Endodermal cell (in vitro differentiated cells): ENCODE measurements around the gene NINL. TPM values are rescaled to one million over a fixed set of nuclear protein-coding genes. Genes with fewer than 3 reads are reported as not detected.

ENCODE experiments used
- DNase-seq: peaks from one replicate; pipeline ENCODE4 v3.0.0-alpha.2; 2017
- H3K27ac ChIP-seq: 2 replicates; pipeline ENCODE4 v1.5.1; 2013; ENCODE audit warnings: mild to moderate bottlenecking, low read depth, low read length, moderate library complexity
- H3K27me3 ChIP-seq: 2 replicates; pipeline ENCODE4 v1.6.1; 2013; ENCODE audit warnings: mild to moderate bottlenecking, low read length, moderate library complexity; ENCODE audit not compliant: insufficient read depth, control insufficient read depth, poor library complexity, severe bottlenecking
- H3K36me3 ChIP-seq: 2 replicates; pipeline ENCODE4 v1.7.0; 2013; ENCODE audit warnings: mild to moderate bottlenecking, low read length, moderate library complexity; ENCODE audit not compliant: control insufficient read depth, insufficient read depth
- H3K4me1 ChIP-seq: one replicate; pipeline ENCODE4 v1.7.0; 2013; ENCODE audit warnings: low read length; ENCODE audit not compliant: control insufficient read depth, insufficient read depth
- H3K4me3 ChIP-seq: 2 replicates; pipeline ENCODE4 v1.5.1; 2013; ENCODE audit warnings: mild to moderate bottlenecking, low read length, moderate library complexity
- H3K9ac ChIP-seq: 2 replicates; pipeline ENCODE4 v1.6.1; 2013; ENCODE audit warnings: mild to moderate bottlenecking, low read length, moderate library complexity; ENCODE audit not compliant: poor library complexity, severe bottlenecking; ENCODE audit errors: extremely low read depth
- H3K9me3 ChIP-seq: 2 replicates; pipeline ENCODE4 v1.6.1; 2013; ENCODE audit warnings: mild to moderate bottlenecking, low read length, moderate library complexity; ENCODE audit not compliant: control insufficient read depth
- H3K27ac Mint-ChIP-seq: 2 replicates; pipeline ENCODE4 v1.8.0; 2020; ENCODE audit warnings: mixed read lengths
- H3K27me3 Mint-ChIP-seq: 2 replicates; pipeline ENCODE4 v1.8.0; 2021; ENCODE audit warnings: mild to moderate bottlenecking, mixed read lengths; ENCODE audit not compliant: insufficient read depth
- H3K36me3 Mint-ChIP-seq: 2 replicates; pipeline ENCODE4 v1.8.0; 2020; ENCODE audit warnings: low read depth, mixed read lengths
- H3K4me1 Mint-ChIP-seq: 2 replicates; pipeline ENCODE4 v1.8.0; 2020; ENCODE audit warnings: mixed read lengths
- H3K4me3 Mint-ChIP-seq: 2 replicates; pipeline ENCODE4 v1.8.0; 2020; ENCODE audit warnings: mild to moderate bottlenecking, moderate library complexity, mixed read lengths
- H3K9me3 Mint-ChIP-seq: 2 replicates; pipeline ENCODE4 v1.8.0; 2020; ENCODE audit warnings: mild to moderate bottlenecking, mixed read lengths
- CTCF ChIP-seq: fragments of 200-600 bp; sonication (generic); conservative IDR thresholded peaks from 2 replicates; pipeline ENCODE4 v1.5.0; 2021; ENCODE audit warnings: antibody characterized with exemption, mild to moderate bottlenecking
- WGBS, 2 experiments: methylation state at CpG; one replicate each; pipeline versions ENCODE4 v1.1.5 to v1.1.7; 2013; ENCODE audit warnings: missing lambda C conversion rate in 2 of 2, mixed read lengths in 1 of 2; ENCODE audit not compliant: insufficient coverage in 1 of 2, insufficient read length in 1 of 2; 5-methylcytosine and 5-hydroxymethylcytosine counted together
- total RNA-seq, 2 donors: library from RNA; stranded (reverse); fragmentation: NEBNext Ultra II Directional in 1 of 2; extraction: Animal tissue kit (Norgen Biotek cat#: 25700) in 1 of 2; gene quantifications; 2 replicates in 1 of 2; 3 replicates in 1 of 2; pipeline ENCODE4 v1.2.1, GENCODE V29; 2021

Gene NINL
- total RNA-seq, 2 donors from 2014 or later, result 78.5 to 101 TPM

- Mint-ChIP-seq H3K36me3 (peaks cover 10% of the 10 kb centered on the region), H3K27ac (peak within 1 kb of the TSS; percentile 98), H3K4me3 (peak within 1 kb of the TSS; percentile 86), H3K27me3 (no peaks in the 10 kb centered on the region), H3K9me3 (peaks cover 37% of the 10 kb centered on the region), H3K4me1 (peaks cover 14% of the 10 kb centered on the region)
- peak; percentile 99 for DNase-seq
- peaks cover 24% of the 10 kb centered on the region for H3K9me3 ChIP-seq
- TF ChIP-seq CTCF, result no peak
- peak within 1 kb of the TSS; percentile 97 for H3K4me3 ChIP-seq
- H3K27me3 ChIP-seq, result no peaks in the 10 kb centered on the region
- peaks cover 7% of the 10 kb centered on the region for H3K36me3 ChIP-seq
- no peaks in the 10 kb centered on the region for H3K4me1 ChIP-seq
- H3K9ac ChIP-seq, result peak within 1 kb of the TSS; percentile 89
- 4 to 7% methylated on average over 28 to 56 of the region's 56 CpGs for WGBS, 2 experiments
- H3K27ac ChIP-seq, result peak within 1 kb of the TSS; percentile 78
These were observed 177.8 kb downstream of the NINL start, which contains the start of gene GINS1 for GRCh38 chr20:25407311-25408169. Gene GINS1 (plus strand): TSS chr20:25407673. CDS start chr20:25407821, 148 bp downstream.

Other genes starting within 250 kb of the NINL start
- gene ABHD12, start 194.7 kb downstream of the NINL start, total RNA-seq, result 10 to 100 TPM; 48.2 to 52.7 TPM
- 10 to 100 TPM; 40.2 to 48.6 TPM for gene GINS1, start 177.9 kb downstream of the NINL start, total RNA-seq
- 10 to 100 TPM in 1 of 2 donors, 1 to 10 TPM in 1; 6.5 to 10.4 TPM for gene NANP, start 38.5 kb upstream of the NINL start, total RNA-seq
- gene ZNF337, start 111.3 kb upstream of the NINL start, total RNA-seq, result 10 to 100 TPM; 14.2 to 14.5 TPM